PFSK-1 (cell line): ENCODE measurements around the gene SEZ6L.

Source experiments
- SIN3A ChIP-seq: IDR thresholded peaks from 2 replicates; pipeline ENCODE4 v1.6.1; 2012; ENCODE audit warnings: mild to moderate bottlenecking, low read length, moderate library complexity, borderline replicate concordance; ENCODE audit not compliant: insufficient read depth
- TAF1 ChIP-seq: IDR thresholded peaks from 2 replicates; pipeline ENCODE4 v1.6.1; 2012; ENCODE audit warnings: low read length, control low read depth, borderline replicate concordance; ENCODE audit not compliant: insufficient read depth
- TF ChIP-seq, protein P1 (sequence below), 2 experiments: IDR thresholded peaks; 2 replicates each; pipeline versions ENCODE4 v1.6.1 to v1.8.0; 2011 to 2012; ENCODE audit warnings: low read depth in 2 of 2, low read length in 2 of 2, control low read depth in 1 of 2, inconsistent platforms in 1 of 2, mild to moderate bottlenecking in 1 of 2, moderate library complexity in 1 of 2; ENCODE audit not compliant: insufficient read depth in 1 of 2

DNA sequence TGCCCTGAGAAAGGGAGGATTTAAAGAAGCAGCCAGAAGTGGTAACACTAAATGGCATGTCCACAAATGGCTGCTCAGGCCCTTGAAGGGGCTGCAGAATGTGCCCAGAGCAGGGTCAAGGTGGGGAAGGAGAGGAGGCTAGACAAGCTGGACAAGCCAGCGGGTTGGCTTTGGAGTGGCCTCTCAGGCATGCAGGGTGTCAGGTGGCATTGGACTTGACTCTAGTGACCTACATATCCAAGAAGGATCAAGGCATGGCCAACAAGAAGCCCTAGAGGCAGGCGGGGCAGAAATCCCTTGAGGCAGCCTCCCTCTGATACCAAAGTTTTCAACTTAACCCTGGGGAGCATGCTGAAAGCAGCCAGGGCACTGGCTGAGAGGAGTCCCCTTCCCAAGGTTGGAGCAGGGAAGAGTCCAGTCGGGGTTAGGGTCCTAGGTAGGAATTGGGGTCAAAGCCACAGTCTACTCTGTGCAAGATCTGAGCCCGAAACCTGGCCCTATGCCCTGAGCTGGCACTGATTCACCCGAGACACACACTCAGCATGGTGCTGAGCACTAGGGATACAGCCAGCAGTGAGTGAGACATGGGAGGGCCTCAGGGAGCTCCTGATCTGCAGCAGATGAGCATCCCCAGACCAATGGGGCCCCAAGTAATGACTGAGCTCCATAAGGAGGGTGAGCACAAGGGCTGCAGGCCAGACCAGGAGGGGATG lies 164.0 kb downstream of the SEZ6L start:
- no peak for TF ChIP-seq TAF1
- no peak for TF ChIP-seq SIN3A
- TF ChIP-seq, protein P1, sequence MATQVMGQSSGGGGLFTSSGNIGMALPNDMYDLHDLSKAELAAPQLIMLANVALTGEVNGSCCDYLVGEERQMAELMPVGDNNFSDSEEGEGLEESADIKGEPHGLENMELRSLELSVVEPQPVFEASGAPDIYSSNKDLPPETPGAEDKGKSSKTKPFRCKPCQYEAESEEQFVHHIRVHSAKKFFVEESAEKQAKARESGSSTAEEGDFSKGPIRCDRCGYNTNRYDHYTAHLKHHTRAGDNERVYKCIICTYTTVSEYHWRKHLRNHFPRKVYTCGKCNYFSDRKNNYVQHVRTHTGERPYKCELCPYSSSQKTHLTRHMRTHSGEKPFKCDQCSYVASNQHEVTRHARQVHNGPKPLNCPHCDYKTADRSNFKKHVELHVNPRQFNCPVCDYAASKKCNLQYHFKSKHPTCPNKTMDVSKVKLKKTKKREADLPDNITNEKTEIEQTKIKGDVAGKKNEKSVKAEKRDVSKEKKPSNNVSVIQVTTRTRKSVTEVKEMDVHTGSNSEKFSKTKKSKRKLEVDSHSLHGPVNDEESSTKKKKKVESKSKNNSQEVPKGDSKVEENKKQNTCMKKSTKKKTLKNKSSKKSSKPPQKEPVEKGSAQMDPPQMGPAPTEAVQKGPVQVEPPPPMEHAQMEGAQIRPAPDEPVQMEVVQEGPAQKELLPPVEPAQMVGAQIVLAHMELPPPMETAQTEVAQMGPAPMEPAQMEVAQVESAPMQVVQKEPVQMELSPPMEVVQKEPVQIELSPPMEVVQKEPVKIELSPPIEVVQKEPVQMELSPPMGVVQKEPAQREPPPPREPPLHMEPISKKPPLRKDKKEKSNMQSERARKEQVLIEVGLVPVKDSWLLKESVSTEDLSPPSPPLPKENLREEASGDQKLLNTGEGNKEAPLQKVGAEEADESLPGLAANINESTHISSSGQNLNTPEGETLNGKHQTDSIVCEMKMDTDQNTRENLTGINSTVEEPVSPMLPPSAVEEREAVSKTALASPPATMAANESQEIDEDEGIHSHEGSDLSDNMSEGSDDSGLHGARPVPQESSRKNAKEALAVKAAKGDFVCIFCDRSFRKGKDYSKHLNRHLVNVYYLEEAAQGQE (IDR thresholded peaks at IDR 0.05; ENCODE audit: insufficient read depth in 1 of 2, low read depth in 2 of 2, low read length in 2 of 2), result no peak
